ENCODE results near the gene ICA1L.

The ICA1L gene

GRCh38 chr2:202723746-202724145 is 147.8 kb downstream of the ICA1L start:
- DNase-seq, result no peak

Measured in fibroblast of skin of right biceps (primary cell).